Activated CD4-positive, alpha-beta T cell treated with anti-CD3 and anti-CD28 coated beads for 1 hour (primary cell): Measurements from ENCODE around the gene PHC2.
"Not testable (repeated sequence)": the region's sequence is repeated elsewhere in the genome, so short reads cannot be mapped to it uniquely, and the experiment has no call there.

Source experiments
- DNase-seq: peaks from one replicate; pipeline ENCODE4 v3.0.0-alpha.2; 2020

Gene PHC2

DNA sequence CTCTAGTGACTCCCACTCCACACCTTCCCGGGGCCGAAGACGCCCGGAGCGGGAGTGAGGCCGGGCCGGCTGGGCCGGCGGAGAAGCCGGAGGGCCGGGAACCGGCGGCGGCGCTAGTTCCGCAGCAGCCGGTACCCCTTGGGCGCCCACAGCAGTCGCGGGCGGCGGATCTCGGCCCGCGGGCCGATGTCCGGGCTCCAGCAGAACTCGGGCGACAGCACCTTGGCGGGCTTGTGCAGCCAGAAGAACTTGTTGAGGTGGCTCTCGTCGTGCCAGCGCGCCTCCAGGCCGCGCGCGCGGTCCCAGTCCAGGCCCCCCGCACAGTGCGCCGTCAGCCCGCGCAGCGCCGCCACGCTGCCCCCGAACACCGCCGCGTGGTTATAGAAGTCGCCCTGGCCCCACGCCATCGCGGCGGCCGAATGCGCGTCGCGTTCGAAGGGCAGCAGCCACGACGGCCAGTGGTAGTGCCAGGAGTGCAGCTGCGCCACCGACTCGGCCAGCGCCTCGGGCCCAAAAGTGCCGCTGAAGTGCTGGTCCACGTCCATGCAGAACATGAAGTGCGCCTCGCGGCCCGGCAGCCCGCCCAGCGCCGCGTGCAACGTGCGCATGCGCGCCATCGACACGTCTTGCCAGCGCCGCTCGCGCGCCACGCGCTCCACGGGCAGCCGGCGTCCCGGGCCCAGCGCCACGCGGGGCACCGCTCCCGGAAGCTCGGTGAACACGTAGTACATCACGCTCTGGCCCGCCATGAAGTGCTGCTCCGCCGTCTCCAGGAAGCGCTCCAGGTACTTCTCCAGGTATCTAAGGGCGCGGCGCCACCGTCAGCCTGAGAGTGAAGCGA is 124.0 kb downstream of the PHC2 start:
- no peak for DNase-seq

DNA sequence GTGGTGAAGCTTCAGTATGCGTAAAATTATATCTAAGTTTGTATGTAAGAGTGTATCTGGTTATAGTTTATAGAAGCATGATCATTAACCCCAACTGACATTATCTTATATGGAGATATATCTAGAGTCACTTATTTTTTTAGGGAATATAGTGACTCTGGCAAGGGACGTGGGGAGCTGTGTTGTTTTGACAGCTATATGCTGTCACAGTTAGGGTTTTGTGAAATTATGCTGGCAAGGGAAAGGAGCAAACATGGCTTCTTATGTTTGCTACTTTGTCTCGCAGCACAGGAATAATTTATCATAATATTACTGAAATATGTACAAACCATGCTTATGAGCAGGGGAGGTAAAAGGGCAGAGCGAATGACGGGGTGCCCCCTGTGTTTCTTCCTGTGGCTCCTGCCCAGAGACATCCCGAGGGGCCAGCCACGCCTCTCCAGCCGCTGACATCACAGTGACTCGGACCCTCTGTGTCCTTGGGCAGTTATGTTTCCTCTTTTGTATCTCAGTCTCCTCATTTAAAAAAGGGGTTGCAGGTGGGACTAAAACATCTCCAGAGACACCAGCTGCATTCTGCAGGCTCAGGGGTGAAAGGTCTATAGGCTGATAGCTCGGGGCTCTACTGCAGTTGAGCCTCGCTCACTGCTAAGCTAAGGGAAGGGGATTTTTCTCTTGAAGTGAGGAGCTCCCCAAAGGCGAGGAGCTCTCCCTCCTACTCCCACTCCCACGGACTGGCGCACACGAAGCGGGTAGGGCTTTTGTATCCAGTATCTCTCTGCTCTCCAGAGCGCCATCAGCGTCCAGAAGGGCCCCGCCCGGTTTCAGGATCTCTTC is 124.9 kb downstream of the PHC2 start:
- no peak for DNase-seq

- no peak for DNase-seq
These were observed 125.9 kb downstream of the PHC2 start for GRCh38 chr1:33305016-33305415.

GRCh38 chr1:33302325-33302724 is 128.6 kb downstream of the PHC2 start:
- no peak for DNase-seq

GRCh38 chr1:33301273-33301984 is 129.5 kb downstream of the PHC2 start:
- DNase-seq, result no peak

DNA sequence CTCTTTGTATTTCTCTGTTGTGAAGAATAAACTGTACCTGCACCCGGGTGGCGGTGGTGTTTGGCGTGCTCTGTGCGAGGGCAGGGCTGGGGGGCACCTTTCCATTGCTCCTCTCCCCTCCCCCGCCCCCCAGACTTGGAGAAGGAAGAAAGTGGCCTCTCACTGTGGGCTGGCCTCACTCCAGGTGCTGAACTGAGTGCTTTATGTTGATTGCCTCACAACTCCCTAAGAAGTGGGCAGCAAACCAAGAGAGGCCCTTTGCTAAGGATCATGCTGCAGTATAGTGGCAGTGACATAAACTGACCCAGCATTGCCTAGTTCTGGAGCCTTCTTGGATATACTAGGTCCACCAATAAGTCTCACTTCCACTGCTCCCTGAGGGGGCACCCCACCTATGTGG is 130.2 kb downstream of the PHC2 start:
- DNase-seq, result no peak

DNA sequence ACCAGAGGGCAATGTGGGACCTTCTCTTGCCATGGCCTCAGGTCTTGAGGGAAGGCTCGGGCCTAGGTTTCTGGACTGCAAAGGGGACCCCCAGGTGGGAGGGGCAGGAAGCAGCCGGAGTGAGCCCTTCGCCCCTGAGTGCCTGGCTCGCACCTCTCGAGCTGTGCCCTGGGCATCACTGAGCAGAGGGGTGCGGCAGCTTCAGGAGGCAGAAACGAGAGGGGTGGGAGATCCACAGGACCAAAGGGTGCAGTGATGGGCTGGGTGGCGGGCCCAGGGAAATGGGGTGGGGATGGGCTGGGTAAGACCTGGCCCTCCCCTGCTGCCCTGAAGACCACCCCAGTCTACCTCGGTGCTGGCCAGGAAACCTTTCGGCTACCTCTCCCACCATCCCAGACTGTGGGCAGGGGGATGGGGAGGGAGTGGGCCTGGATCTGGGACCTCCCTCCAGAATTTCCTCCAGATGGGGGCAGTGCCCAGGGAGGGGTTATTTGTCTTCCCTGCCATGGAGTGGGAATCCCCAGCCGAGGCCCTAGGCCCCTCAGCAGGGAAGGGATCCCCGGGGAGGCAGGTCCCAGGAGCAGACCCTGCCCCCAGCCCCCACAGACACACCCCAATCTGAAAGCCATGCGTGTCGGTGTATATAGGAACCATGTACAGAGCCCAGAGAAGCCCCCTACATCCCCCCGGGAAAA is 131.3 kb downstream of the PHC2 start:
- no peak for DNase-seq

- DNase-seq, result peak; percentile 32
These were observed 132.1 kb downstream of the PHC2 start for GRCh38 chr1:33298623-33299277.

GRCh38 chr1:33297911-33298622 is 132.8 kb downstream of the PHC2 start:
- DNase-seq, result no peak

DNA sequence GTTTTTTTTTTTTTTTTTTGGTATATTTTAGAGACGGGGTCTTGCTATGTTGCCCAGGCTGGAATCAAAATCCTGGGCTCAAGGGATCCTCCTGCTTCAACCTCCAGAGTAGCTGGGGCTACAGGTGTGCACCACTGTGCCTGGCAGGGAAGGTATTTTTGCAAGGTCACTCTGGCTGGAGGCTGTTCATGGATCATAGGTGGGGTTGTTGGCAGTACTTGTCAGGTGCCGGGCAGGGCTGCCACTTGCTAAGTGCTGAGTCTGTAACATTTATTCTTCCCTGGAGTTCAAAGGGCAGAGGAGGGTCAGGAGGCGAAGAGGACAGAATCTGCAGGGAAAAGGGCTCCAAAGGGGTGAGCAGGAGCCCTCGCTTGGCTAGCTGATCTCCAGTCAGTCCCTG is 134.1 kb downstream of the PHC2 start:
- DNase-seq, result no peak

- DNase-seq, result no peak
These were observed 134.8 kb downstream of the PHC2 start for GRCh38 chr1:33296082-33296458.

GRCh38 chr1:33295450-33296081 is 135.3 kb downstream of the PHC2 start:
- peak; percentile 80 for DNase-seq

DNA sequence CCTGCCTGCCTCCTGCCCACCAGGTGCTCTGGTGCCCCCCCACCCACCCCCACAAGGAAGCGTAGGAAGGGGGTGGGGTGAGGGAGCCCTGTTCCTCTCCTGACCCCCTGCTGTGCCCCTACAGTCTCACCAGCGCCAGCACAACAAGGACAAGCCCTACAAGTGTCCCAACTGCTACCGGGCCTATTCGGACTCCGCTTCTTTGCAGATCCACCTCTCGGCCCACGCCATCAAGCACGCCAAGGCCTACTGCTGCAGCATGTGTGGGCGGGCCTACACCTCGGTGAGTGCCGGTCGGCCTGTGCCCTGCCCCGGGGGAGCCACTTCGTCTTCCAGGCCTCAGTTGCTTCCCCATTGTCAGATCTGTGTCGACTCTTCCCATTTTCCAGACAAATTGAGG is 135.9 kb downstream of the PHC2 start:
- no peak for DNase-seq

GRCh38 chr1:33294071-33295010 is 136.6 kb downstream of the PHC2 start:
- DNase-seq, result no peak

GRCh38 chr1:33292726-33293340 is 138.1 kb downstream of the PHC2 start:
- no peak for DNase-seq

- not testable (repeated sequence) for DNase-seq
These were observed 140.3 kb downstream of the PHC2 start for GRCh38 chr1:33290615-33291014.

DNA sequence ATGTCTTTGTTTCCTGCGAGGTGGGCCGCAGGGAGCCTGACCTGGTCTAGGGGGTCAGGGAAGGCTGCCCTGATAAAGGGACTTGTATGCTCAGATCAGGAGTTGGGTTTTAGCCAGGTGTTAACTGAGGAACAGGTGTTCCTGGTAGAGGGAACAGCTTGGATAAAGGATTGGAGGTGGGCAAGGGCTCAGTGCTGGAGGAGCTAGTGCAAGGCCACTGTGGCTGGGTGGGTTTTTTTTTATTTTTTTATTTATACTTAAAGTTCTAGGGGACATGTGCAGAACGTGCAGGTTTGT is 141.1 kb downstream of the PHC2 start:
- DNase-seq, result no peak

DNA sequence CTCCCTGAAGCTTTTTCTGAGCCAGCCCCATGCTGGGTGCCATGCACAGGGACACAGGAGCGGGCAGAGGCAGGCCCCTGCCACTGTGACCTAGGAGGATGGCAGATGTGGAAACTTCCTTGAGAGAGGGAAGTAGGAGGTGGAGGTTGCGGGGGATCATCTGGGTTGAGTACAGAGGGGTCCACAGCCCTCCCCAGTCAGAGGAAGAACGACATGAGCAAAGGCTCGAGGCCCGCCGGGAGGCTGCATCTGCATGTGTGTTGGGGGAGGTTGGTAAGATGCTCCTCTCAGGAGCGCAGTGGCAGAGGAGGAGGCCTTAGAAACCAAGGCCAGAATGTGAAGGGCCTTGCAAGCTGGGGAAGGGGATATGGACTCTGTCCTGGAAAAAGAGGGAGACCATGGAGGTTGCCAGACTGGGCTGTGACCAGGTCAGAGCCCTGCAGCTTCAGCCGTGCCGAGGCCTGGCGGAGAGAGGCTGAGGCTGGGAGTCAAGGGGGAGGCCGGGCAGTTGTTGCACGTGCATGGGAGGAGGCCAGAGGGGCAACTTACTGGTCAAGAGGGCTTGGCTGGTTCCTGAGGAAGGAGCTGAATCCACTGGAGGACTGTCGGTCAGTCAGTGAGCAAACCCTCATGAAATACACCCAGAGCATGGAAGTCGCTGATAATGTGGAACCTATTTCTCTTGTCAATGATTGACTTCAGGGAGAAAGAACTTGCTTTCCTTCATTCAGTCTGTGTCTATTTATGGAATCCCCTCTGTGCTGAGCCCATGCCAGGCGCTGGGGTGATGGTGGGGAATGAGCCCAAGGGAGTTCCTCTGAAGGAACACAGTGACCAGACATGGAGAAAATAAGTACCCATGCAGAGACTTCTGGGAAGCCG is 141.7 kb downstream of the PHC2 start:
- no peak for DNase-seq

- no peak for DNase-seq
These were observed 143.6 kb downstream of the PHC2 start for GRCh38 chr1:33287317-33287716.
